Heart right ventricle (tissue), 16 donors: ENCODE results near the gene CDK14. TPM values are rescaled to one million over a fixed set of nuclear protein-coding genes. Genes with fewer than 3 reads are reported as not detected.

ENCODE experiments used
- ATAC-seq, 8 donors: fragments of 200-7000 bp; cut with Tn5 transposase; one replicate each; pipeline ENCODE4 v1.9.1; 2020; ENCODE audit warnings: mild to moderate bottlenecking in 8 of 8, moderate library complexity in 8 of 8, moderate number of reproducible peaks in 1 of 8
- DNase-seq, 2 donors: peaks; one replicate each; pipeline ENCODE4 v3.0.0-alpha.2; 2020
- H3K27ac ChIP-seq, 10 donors: fragments of 200-600 bp; sonication (generic) in 2 of 10; one replicate each; pipeline versions ENCODE4 v1.5.0 to v1.8.0; 2020 to 2022; ENCODE audit warnings: mild to moderate bottlenecking in 3 of 10
- H3K27me3 ChIP-seq, 7 donors: fragments of 200-600 bp; one replicate each; pipeline ENCODE4 v1.8.0; 2021 to 2022; ENCODE audit warnings: mild to moderate bottlenecking in 2 of 7
- H3K36me3 ChIP-seq, 9 donors: fragments of 200-600 bp; sonication (generic) in 1 of 9; one replicate each; pipeline versions ENCODE4 v1.5.0 to v1.8.0; 2020 to 2022; ENCODE audit warnings: mild to moderate bottlenecking in 2 of 9
- H3K4me1 ChIP-seq, 9 donors: fragments of 200-600 bp; sonication (generic) in 1 of 9; one replicate each; pipeline versions ENCODE4 v1.5.0 to v1.8.0; 2020 to 2022; ENCODE audit warnings: mild to moderate bottlenecking in 4 of 9
- H3K4me3 ChIP-seq, 10 donors: fragments of 200-600 bp; sonication (generic) in 2 of 10; one replicate each; pipeline versions ENCODE4 v1.5.0 to v1.8.0; 2020 to 2022; ENCODE audit warnings: mild to moderate bottlenecking in 7 of 10, moderate library complexity in 2 of 10
- H3K9me3 ChIP-seq, 11 donors: fragments of 200-600 bp in 10 of 11; sonication (generic) in 2 of 11; one replicate each; pipeline versions ENCODE4 v1.5.0 to v1.8.0; 2013 to 2022; ENCODE audit warnings: mild to moderate bottlenecking in 2 of 11, control low read depth in 1 of 11, moderate library complexity in 1 of 11
- CTCF ChIP-seq, 9 donors: fragments of 200-600 bp; sonication (generic) in 2 of 9; IDR thresholded peaks; one replicate each; pipeline versions ENCODE4 v1.5.0 to v1.8.0; 2021 to 2022; ENCODE audit warnings: antibody characterized with exemption in 9 of 9, mild to moderate bottlenecking in 5 of 9, moderate library complexity in 1 of 9
- WGBS, 2 donors: extraction: QIAGEN DNeasy Blood & Tissue Kit; methylation state at CpG; one replicate each; pipeline ENCODE4 v1.1.7; 2013; ENCODE audit warnings: inconsistent platforms in 1 of 2; 5-methylcytosine and 5-hydroxymethylcytosine counted together
- intact Hi-C, 10 donors: fragments of 100-400 bp; cut with DNase I; formaldehyde crosslinking; loops; one replicate each; pipeline versions ENCODE4 v1.11.1 to v1.14.2; 2022
- polyA plus RNA-seq, 2 donors: library from polyadenylated mRNA; stranded (reverse); fragments of 200-250 nt; gene quantifications; one replicate each; pipeline ENCODE4 v1.2.3, GENCODE V29; 2013
- total RNA-seq, 10 donors: library from RNA; stranded (reverse); fragmentation: NEBNext Ultra II Directional in 3 of 10; extraction: Animal tissue kit (Norgen Biotek cat#: 25700) in 3 of 10; gene quantifications; one replicate each; pipeline versions ENCODE4 v1.2.1 to v1.2.4, GENCODE V29; 2021 to 2023
- donor health status: Arrhythmogenic right ventricular cardiomyopathy.
- donor health status: ischemic (EF 13 %, LVEDD 7.1; RV severe dilation, severe dysfunction).
- donor health status: healthy with polysubstance abuse.
- donor health status: DM: no; HTN: yes; CAD: no.
- donor health status: DM: no; HTN: no; CAD: no.
- donor health status: ischemic (EF 25% LVEDD 6.9; RV normal size, moderate dysfunction).
- donor health status: ischemic (EF 25% LVEDD 5.7; RV mildly dilated, moderate dysfunction).
- donor health status: healthy.
- donor health status: DM: yes; HTN: yes; CAD: no.
- donor health status: Ischemic cardiomyopathy.
- donor health status: ischemic (EF 35%, LVEDD 5.7; RV mildly dilated, moderate dysfunction).
- donor health status: nonischemic (EF 11% LVEDD 7.7; RV severe dilation, severe dysfunction).
- donor health status: DM: yes; HTN: yes; CAD: no.
- donor health status: PGD.
- donor health status: ischemic (EF 29% LVEDD 5.4; RV normal size, mild dysfunction).
- donor health status: nonischemic (EF 23%, LVEDD 6.1; RV moderate dilation, normal function).

Gene CDK14
- total and polyA plus RNA-seq, 12 donors, result 3.9 to 36.5 (median 21.4) TPM

DNA sequence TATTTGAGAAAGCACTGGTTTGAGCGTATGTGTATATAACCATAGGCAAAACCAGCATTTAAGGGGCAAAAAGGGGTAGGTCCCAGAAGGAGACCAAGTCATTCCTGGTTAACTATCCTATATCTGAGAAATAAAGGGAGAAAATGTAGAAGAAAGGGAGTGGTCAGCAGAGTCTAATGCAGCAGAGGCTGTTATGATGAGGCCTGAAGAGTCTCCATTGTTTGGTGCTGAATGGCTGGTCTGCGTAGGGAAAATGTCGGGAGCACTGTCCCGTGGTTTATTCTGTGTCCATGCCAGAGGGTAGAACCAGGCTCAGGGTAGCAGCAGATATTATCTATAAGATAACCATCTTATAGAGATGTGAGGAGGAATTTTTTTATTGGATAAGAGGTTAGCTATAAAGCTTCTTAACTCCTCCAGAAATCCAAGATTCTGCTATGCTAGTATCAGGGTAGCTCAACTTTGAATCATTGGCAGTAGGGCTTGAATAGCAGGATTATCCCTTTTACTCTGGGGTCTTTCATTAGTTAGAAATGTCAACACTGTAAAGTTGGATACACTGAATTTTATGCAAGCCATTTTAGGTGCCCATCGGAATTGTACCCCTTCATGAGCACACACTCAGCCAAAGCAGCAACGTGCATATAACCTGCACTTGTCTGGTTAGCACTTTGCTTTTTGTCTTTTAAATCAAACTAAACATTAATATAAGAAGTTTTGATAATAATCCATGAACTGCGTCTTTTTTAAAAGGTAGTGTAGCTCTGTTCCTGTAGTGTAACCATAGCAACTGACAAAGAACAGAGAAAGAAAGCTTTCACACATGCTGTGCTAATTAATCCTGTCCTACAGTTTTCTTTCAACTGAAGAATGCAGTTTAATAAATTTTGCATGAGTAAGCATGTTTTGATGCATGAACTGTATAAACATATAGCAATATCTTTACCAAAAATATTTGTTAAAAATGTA is 356.1 kb downstream of the CDK14 start:
- TF ChIP-seq CTCF (IDR thresholded peaks at IDR 0.05), result no peak

DNA sequence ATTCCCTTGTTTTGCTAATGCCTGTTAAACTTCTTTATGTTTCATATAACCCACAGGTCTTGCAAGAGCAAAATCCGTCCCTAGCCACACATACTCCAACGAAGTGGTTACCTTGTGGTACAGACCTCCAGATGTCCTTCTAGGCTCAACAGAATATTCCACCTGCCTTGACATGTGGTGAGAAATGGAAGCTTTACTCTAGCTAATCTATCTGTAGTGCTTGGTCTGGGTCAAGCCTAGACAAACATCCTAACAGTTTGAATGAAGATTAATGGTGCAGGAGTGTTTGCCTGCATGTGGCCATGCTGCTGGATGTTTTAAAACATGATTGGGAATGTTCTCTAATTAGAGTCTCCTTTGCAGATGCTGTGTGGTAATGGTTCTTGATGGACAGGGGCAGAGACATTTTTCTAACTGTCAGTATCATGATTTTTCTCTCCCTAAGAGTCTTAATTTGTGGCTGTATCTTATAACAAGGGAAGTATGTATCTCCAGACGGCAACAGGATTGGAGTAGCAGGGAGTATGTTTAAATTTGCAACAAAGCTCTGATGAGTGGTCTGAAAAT is 359.6 kb downstream of the CDK14 start:
- Histone ChIP-seq H3K4me3 (no peak overlapping the region), H3K27ac (no peak overlapping the region), H3K36me3 (peaks cover 0 to 9% (median 0%) of the 10 kb centered on the region in 9 donors), H3K27me3 (no peaks in the 10 kb centered on the region), H3K4me1 (peaks cover 0 to 21% (median 5%) of the 10 kb centered on the region in 9 donors), H3K9me3 (no peaks in the 10 kb centered on the region)
- intact Hi-C loops, result no loop called here
- ATAC-seq, result no peak
- TF ChIP-seq CTCF (IDR thresholded peaks at IDR 0.05), result no peak
- WGBS, 2 donors, result 80 to 89% methylated on average over 3 of the region's 3 CpGs
- no peak for DNase-seq

More for the DNA sequence above, 356.1 kb downstream of the CDK14 start:
- Histone ChIP-seq H3K27me3 (no peaks in the 10 kb centered on the region), H3K27ac (no peak overlapping the region), H3K9me3 (no peaks in the 10 kb centered on the region), H3K4me1 (peaks cover 0 to 7% (median 0%) of the 10 kb centered on the region in 9 donors), H3K36me3 (peaks cover 0 to 9% (median 0%) of the 10 kb centered on the region in 9 donors), H3K4me3 (no peak overlapping the region)
- ATAC-seq, result no peak
- WGBS, 2 donors, result 84 to 89% methylated on average over 7 of the region's 7 CpGs
- intact Hi-C loops, result no loop called here
- no peak for DNase-seq

- intact Hi-C loops, result no loop called here
- H3K4me1 ChIP-seq, result peaks cover 0 to 21% (median 5%) of the 10 kb centered on the region in 9 donors
Measured at GRCh38 chr7:90957883-90958282, 361.8 kb downstream of the CDK14 start.

More at GRCh38 chr7:90957883-90958282, 361.8 kb downstream of the CDK14 start:
- Histone ChIP-seq H3K4me3 (no peak overlapping the region), H3K27ac (no peak overlapping the region), H3K27me3 (no peaks in the 10 kb centered on the region), H3K36me3 (peaks cover 0 to 9% (median 0%) of the 10 kb centered on the region in 9 donors), H3K9me3 (no peaks in the 10 kb centered on the region)
- 81 to 82% methylated on average over 5 of the region's 5 CpGs for WGBS, 2 donors
- DNase-seq, result no peak
- TF ChIP-seq CTCF (IDR thresholded peaks at IDR 0.05), result no peak
- ATAC-seq, result no peak
